Measurements from ENCODE around the gene SYNE2.
"Not testable (repeated sequence)": the region's sequence is repeated elsewhere in the genome, so short reads cannot be mapped to it uniquely, and the experiment has no call there.

SYNE2 gene

DNA sequence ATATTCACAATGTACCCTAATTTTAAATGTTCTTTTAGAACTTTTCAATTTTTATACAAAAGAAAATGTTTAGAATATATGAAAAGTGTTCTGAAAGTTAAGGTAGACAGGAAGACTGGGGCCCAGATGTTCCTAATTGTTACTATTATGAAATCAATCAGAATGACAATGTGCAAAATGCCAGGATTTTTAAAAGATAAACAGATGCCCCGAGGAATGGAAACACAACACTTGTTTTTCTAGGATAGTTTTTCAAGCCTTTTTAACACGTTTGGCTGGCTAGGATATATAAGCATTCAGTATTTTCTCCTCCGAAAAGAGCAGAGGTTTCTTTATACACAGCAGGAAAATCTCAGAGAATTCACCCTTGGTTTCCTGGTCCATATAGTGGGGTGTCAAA, 334.5 kb downstream of the SYNE2 start:
- in situ Hi-C loops (cut with MboI; ENCODE audit: low sequenced_read_pairs), result no loop called here

DNA sequence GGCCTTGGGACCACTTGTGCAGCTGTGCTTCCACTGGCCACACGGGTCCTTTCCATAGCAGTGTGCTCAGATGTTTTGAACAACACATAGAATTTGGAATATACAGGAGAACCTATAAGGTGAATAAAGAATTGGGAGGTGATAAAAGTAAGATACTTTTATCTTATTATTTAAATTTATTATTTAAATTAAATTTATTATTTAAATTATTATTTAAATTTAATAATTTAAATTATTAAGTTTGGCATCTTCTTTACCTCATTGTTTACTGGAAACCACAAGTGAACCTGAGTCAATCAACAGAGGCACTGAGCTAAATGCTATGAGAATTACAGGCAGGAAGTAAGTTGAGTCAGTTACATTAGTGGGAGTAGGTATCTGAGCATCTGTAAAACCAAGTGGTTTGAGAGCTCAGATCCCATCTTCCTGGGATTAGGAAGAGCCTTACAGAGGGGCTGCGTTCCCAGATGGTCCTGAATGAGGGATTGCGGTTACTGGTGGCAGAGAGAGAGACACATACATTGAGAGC, 338.2 kb downstream of the SYNE2 start:
- in situ Hi-C loops (cut with MboI; ENCODE audit: low sequenced_read_pairs), result no loop called here

DNA sequence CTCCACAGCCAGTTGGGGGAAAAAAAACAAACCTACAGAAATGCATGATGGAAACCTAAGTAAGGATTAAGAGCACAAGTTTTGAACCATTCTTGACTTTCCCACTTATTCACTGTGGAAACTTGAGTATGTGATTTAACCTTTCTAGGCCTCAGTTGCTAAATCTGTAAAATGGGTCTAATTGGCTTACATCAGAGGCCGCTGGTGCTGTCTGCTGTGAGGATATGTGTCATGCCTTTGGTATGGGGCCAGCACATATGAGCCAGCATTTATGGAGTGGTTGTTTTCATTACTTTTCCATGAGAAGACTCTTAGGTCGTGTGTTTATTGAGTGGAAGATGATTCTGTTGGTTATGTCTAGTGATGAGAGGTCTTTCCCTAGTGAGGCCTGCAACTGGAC, 339.0 kb downstream of the SYNE2 start:
- in situ Hi-C loops (cut with MboI; ENCODE audit: low sequenced_read_pairs), result no loop called here

DNA sequence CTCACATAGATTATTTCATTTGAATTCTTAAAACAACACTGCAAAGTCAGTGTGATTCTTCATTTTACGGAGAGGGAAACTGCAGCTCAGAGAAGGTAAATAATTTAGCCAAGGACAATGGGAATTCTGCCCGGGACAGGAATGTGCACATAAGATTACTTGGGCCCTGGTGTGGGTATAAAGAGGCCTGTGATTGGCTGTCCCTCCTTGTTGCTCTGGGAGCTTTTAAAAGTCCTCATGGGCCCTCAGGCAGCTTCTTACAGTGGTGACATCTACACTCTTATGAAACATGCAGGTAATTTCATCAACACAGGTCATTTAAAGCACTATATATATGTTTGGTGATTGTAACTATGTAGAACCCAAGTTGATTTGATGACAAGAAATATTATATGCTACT, 341.0 kb downstream of the SYNE2 start:
- in situ Hi-C loops (cut with MboI; ENCODE audit: low sequenced_read_pairs), result no loop called here

DNA sequence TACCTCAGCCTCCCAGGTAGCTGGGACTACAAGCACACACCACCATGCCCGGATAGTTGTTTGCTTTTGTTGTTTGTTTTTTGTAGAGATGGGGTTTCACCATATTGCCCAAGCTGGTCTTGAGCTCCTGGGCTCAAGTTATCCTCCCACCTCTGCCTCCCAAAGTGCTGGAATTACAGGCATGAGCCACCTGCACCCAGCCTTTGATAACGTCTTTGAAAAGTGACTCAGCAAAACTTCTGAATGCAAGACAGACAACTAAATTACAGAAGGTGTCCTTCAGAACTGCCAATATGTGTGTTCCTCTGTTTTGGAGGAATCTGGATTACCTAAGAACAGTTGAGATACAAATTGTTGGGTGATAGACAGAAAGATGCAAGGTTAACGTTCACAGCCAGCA, 341.6 kb downstream of the SYNE2 start:
- in situ Hi-C loops (cut with MboI; ENCODE audit: low sequenced_read_pairs), result no loop called here

DNA sequence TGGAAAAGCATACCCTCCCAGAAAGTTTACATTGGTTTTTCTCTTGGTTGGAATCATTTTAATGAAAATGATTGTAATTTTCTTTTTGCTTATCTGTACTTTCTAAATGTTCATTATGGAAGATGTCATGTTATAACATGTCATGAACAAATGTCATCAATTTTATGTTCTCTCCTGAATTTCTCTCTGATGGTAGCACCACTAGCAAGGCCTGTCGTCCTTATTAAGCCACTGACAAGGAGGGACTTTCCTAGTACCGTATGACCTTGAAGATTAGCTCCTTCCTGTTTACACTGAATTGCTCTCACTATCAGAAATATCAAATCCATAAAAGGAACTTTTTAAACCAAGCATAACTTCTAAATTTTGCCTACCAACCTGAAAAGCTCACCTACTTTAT, 342.4 kb downstream of the SYNE2 start:
- in situ Hi-C loops (cut with MboI; ENCODE audit: low sequenced_read_pairs), result no loop called here

DNA sequence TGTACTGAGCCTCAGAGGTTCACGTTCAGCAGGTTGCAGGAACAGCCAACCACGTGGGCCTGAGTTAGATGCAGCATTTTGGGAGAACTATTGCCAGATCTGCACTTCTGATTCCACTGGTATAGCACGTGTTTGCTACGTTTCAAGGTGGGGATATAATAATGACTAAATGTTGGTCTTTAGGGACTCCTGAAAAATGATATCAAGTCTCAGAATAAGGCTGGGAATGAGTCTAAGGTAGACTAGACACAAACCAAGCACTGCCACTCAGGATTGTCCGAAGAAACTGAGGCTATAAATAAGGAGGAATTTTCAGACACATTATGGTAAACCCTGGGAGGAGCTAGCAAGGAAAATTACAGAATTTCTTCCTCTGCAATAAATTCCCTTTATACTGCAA, 343.3 kb downstream of the SYNE2 start:
- in situ Hi-C loops (cut with MboI; ENCODE audit: low sequenced_read_pairs), result no loop called here

DNA sequence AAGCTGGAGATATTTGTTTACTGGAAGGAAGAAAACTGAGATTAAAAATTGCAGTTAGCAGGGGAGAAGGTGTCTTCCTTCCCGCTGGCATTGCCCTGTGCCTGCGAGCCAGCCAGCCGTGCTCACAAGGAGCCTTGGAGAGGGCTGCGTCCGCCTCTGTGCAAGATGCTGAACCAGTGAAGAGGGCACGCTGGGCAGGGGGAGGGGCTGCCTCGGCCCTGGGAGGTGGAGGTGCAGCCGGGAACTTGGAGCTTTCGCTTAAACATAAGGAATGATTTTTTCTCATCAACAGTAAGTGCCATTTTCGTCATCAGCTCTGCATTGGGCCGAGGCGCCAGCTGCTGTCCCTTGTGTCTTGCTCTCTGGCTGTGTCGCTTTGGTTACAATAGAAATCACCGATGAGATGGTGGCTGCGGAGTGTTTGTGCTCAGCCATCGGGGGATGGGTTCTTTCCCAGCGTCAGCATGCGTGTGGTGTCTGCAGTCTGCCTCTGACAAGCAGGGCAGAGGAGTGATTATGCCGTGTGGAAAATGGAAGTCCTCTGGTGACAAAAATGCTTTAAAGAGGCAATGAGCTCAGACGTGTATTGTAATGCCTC, 344.1 kb downstream of the SYNE2 start:
- in situ Hi-C loops (cut with MboI; ENCODE audit: low sequenced_read_pairs), result no loop called here

DNA sequence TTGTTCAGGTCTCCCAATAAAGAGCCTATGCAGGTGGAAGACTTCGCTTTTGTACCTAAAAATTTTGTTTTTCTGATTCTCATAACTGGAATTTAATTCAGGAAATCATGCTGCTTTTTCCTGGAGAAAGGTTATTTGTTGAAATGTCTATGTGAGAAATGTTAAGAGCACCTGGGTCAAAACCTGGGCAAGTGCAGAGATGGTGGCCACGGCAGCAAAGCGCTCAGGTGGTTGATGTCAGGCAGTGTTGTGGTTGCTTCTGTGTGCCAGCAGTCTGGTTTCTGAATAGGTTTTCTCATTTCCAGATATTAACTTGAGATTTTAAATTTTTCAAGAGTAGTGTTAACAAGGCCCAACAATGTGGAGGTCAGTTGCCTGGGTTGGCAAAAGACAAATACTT, 345.2 kb downstream of the SYNE2 start:
- in situ Hi-C loops (cut with MboI; ENCODE audit: low sequenced_read_pairs), result no loop called here

DNA sequence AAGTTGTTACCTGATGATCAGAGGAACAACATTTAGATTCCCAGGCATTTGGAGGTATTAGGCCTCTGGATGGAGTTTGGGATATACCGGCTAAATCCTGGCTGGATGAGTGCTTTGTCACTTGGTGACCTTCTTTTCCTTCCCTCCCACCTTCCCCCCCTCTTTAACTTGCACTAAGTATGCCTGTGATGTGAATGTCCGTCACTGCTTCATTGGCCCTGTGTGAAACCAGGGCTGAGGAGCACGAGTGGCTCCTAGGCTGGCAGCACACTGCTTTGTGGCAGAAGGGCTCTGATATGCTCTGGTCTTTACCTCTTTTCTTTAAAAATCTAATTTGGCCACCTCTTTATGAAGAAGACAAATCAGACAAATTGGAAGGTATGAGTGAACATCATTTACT, 345.7 kb downstream of the SYNE2 start:
- in situ Hi-C loops (cut with MboI; ENCODE audit: low sequenced_read_pairs), result no loop called here

DNA sequence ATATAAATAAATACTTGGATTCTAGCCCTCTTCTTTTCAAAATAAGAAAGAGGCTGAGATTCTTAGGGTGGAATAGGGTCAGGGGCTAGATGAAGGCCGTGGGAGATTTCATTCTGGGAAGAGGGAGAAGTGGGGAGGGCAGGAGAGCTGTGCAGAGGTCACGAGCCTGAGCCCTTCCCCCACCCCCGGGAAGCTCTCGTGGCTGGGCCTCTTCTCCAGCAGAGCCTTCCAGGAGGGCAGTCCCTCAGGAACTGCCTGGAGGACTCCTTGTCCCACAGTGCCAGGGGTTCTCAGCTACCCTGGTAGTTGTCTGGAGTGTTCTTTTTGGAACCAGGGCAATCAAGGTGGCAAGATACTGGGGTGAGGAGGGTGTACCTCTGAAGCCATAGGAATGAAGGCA, 347.4 kb downstream of the SYNE2 start:
- in situ Hi-C loops (cut with MboI; ENCODE audit: low sequenced_read_pairs), result no loop called here

DNA sequence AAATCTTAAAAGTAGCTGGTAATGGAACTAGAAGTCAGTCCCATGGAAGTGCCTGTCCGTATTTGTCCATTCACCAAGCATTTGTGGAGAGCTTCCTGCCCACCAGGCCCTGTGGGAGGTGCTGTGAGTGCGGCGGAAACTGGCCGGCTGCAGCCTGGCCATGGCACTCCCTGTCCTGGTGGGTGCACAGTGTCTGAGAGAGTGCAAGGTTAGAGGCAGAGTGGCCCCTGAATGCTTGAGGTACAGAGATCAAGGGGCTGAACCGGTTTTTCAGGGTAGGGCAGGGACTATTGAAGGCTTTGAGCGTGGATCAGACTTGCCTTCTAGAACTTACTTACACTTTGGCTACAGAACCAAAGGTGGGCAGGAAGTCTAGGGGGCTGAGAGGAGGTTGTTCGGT, 348.5 kb downstream of the SYNE2 start:
- in situ Hi-C loops (cut with MboI; ENCODE audit: low sequenced_read_pairs), result no loop called here

DNA sequence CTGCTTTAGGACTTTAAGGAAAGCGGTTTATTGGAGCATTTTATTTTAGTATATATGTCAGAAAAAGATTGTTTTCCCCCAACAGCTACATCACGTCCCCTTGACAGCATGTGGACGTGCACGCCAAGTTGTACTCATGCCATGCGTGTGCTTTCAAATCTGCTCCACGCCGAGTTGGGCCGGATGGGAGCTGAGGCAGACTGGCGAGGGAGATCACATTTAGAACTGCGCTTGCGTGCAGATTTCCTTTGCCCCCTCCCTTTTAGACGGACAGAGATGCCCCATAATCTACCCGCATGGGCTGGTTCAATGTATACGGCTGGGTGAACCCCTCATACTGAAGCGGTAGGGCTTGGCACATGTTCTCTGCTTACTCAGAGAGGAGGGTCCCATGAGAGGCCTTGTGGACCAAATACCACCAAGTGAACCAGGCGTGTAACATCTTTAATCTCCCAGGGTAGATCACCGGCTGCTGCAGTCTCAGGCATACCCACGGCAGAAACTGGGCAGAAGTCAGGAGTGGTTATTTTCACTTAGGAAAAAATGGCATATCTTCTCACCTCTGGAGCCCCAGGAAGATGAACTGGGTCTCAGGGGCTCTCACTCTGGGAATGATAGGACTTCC, 349.2 kb downstream of the SYNE2 start:
- in situ Hi-C loops (cut with MboI; ENCODE audit: low sequenced_read_pairs), result no loop called here

DNA sequence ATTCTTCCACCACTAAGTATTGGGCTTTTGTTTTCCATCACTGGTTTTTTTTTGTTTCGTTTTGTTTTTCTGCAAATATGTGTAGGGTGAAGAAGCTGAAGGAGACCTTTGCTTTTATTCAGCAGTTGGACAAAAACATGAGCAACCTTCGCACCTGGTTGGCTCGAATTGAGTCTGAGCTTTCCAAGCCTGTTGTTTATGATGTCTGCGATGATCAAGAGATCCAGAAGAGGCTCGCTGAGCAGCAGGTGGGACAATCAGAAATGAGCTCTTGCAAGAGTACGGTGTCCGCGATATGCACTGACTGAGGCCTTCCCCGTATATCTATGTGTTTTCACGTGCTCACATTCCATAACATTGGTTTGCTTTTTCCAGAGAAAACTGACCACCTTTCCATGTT, 349.9 kb downstream of the SYNE2 start:
- in situ Hi-C loops (cut with MboI; ENCODE audit: low sequenced_read_pairs), result no loop called here

DNA sequence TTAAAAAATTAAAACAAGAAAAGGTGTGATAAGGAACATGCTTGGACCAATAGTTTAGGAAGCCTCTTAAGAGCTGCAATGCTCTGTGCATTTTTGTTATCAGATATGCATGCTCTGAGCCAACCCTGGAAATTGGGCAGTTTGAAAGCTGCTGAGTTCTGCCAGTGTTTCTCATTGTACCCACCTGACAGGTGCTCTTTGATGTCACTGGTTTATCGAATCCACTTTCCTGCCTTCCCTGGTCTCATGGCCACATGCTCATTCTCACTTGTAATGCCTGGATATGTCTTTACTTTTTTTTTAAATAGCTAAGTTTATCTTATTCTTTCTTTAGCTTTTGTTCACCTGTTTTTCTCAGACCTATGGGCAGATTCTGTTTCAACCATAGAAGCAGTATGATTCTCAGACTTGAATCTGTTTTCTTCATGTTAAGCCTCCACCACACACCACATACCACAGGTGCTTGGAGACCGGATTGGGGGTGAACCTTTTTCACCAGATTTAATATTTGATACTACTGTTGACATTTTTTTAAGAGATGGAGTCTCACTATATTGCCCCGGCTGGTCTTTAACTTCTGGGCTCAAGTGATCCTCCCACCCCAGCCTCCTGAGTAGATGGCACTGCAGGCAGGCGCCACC, 350.7 kb downstream of the SYNE2 start:
- in situ Hi-C loops (cut with MboI; ENCODE audit: low sequenced_read_pairs), result no loop called here

DNA sequence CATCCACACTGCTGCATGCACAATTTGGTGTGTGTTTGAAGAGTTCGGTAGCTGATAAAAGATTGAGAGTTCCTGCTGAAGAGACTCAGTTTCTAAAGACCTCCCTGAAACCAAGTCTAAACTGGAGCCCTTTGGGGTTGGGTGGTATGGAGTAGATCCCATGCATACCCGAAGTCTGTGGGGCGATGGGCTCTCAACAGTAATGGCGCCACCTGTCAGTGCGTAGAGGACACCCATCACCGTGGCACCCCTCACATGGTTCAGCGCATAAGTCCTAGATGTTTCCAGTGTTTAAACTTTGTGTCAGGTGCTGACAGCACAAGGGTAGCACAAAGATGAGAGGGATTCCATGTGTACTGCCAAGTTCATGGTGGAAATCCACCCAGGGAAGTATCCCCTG, 355.5 kb downstream of the SYNE2 start:
- in situ Hi-C loops (cut with MboI; ENCODE audit: low sequenced_read_pairs), result no loop called here

DNA sequence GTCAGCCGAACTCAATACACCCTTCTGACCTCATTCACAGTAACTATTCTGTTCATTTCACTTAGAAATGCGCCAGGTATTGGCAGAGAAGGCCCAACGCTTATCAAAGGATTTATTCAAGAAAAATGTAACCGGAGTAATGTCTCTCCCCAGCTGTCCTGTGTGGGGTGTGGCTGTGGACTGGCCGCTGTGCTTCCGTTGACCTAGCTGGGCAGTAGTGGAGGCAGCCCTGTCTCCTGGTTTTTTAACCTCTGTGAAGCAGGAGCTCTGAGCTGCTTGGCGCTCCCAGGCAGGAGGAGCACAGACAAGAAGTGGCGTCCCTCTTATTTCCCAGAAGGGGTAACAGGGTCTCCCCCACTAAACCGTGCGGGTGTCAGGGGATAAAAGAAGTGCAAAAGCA, 356.2 kb downstream of the SYNE2 start:
- in situ Hi-C loops (cut with MboI; ENCODE audit: low sequenced_read_pairs), result no loop called here

DNA sequence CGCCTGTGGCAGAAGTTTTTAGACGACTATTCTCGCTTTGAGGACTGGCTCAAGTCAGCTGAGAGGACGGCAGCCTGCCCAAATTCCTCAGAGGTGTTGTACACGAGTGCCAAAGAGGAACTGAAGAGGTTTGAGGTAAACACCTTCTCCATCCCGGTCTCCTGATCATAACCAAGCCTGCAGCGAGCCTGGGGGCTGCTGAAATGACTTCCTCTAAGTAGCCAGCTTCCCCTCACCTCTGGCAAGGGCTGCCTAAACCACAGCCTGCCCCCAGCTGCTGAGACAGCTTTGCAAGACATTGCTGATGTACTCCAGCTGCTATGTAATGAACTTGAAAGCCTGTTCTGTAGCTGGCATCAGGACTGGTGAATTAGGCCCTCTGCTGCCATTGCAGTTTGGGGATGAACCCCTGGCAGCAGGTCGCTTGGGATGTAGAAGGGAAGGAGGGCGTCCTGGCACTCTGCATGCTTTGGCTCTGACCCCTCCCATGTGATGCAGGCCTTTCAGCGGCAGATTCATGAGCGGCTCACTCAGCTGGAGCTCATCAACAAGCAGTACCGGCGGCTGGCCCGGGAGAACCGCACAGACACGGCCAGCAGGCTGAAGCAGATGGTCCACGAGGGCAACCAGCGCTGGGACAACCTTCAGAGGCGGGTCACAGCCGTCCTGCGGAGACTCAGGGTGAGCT, 356.8 kb downstream of the SYNE2 start:
- in situ Hi-C loops (cut with MboI; ENCODE audit: low sequenced_read_pairs), result no loop called here

DNA sequence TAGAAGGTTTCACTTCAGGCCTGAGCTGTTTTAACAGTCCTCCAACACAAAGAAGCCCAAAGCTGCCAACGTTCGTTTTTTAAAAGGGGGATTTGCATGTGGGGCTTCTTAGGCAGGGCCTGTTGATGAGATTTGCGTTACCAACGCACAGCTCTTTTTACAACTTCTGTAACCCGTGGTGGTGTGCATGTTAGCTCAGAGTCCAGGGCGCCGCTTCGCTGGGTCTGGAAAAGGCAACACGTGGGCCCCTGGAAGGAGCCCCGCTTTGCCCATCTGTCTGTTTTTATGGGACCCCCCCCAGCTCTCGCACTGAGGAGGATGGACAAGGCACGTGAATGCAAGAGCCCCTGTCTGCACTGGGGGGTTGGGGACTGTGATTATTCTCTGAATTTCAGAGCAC, 357.4 kb downstream of the SYNE2 start:
- in situ Hi-C loops (cut with MboI; ENCODE audit: low sequenced_read_pairs), result no loop called here

DNA sequence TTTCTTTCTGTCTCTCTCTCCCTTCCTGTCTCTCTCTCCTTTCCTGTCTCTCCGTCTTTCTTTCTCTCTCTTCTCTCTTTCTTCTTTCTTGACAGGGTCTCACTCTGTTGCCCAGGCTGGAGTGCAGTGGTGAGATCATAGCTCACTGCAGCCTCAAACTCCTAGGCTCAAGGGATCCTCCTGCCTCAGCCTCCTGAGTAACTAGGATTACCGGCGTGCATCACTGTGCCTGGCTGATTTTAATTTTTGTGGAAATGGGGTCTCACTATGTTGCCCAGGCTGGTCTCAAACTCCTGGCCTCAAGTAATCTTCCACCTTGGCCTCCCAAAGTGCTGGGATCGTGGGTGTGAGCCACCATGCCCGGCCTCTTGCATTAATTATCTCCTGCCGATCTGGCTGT, 358.1 kb downstream of the SYNE2 start:
- in situ Hi-C loops (cut with MboI; ENCODE audit: low sequenced_read_pairs), result not testable (repeated sequence)

DNA sequence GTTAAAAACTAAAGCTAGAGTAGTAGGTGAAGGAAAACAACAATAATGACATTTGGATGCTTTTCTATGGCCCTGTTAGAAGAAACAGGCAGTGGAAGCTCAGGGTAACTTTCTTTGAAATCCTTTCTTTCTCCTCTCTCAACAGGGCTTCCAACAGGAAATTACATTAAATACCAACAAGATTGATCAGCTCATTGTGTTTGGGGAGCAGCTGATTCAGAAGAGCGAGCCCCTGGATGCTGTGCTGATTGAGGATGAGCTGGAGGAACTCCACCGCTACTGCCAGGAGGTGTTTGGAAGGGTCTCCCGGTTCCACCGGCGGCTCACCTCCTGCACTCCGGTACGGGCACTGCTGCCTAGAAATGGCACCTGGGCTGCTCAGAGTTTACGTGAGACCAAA, 359.9 kb downstream of the SYNE2 start:
- in situ Hi-C loops (cut with MboI; ENCODE audit: low sequenced_read_pairs), result no loop called here

DNA sequence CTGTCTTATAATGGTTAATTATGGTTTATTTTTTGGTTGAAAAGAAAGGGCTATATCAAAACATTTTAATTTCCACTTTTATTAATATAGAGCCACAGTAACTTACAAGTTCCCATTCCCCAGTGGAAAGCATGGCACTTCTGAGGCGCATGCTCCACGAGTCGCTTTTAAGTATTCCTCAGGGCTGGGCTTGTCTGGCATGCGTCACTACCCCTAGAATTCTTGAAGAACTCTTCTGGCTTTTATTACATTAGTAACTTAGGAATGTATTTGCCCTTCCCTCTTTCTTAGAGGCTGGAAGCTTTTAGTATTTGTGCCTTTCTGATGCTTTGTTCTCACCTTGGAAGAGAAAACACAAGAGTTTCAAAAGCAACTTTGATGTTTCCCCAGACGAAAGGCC, 360.3 kb downstream of the SYNE2 start:
- in situ Hi-C loops (cut with MboI; ENCODE audit: low sequenced_read_pairs), result no loop called here
